Measurements from ENCODE around the gene STARD3.
"Not testable (repeated sequence)": the region's sequence is repeated elsewhere in the genome, so short reads cannot be mapped to it uniquely, and the experiment has no call there.

The STARD3 gene

DNA sequence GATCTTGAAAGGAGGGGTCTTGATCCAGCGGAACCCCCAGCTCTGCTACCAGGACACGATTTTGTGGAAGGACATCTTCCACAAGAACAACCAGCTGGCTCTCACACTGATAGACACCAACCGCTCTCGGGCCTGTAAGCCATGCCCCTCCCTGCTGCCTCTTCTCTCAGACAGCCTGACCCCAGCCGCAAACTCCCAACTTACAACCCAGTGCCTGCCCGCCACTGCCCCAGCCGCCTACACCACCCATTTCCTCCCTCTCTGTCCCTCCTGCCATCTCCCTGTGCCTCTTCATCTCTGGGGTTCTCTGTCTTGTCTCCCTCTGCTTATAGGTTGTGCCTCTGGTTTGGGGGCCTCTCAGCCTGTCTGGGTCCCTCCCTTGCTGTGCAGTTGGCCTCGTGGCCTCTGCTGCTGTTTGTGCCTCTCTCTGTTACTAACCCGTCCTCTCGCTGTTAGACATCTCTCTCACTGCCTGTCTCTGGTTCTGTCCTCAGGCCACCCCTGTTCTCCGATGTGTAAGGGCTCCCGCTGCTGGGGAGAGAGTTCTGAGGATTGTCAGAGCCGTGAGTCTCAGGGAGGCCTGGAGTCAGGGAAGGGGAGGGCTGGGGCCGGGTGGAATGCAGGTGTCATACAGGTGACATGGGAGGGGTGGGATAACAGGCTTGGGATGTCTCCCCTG, 72.5 kb downstream of the STARD3 start:
- peaks cover 2% of the 10 kb centered on the region for H3K27me3 Mint-ChIP-seq
- H3K9me3 Mint-ChIP-seq, result no peaks in the 10 kb centered on the region
- no peak overlapping the region for H3K27ac Mint-ChIP-seq
- ATAC-seq (ENCODE audit: low read depth) (no peak), DNase-seq (ENCODE audit: low spot score in 2 of 2) (no peak)
- H3K4me1 Mint-ChIP-seq, result peaks cover 9% of the 10 kb centered on the region
- no peak overlapping the region for H3K4me3 Mint-ChIP-seq
- no peaks in the 10 kb centered on the region for H3K36me3 Mint-ChIP-seq

DNA sequence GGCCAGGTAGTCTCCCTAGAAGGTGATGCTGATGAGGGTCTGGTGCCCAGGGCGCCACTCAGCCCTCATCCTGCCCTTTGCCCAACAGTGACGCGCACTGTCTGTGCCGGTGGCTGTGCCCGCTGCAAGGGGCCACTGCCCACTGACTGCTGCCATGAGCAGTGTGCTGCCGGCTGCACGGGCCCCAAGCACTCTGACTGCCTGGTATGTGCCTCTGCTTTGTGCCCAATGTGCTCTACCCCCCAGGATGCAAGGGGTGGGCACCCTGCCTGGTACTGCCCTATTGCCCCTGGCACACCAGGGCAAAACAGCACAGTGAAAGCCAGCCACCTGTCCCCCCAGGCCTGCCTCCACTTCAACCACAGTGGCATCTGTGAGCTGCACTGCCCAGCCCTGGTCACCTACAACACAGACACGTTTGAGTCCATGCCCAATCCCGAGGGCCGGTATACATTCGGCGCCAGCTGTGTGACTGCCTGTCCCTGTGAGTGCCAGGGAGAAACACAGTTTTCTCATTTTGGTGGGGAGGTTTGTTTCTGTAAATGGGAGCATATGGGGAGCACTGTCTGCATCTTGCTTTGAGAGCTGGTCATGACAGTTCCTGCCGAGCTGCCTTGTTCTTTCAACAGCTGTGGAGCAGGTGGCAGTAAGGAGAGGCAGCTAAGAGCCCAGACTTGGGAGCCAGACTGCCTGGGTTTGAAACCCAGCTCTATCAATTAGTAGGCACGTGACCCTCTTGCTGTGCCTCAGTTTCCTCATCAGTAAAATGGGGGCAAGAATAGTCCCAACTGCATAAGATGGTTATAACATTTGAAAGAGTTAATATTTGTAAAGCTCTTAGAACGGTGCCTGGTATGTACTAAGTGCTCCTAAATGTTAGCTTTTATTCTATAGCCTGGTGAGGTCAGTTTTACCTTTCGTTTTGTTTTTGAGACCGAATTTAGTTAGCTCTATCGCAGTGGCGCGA, 73.3 kb downstream of the STARD3 start:
- Mint-ChIP-seq H3K27me3 (peaks cover 2% of the 10 kb centered on the region), H3K27ac (no peak overlapping the region), H3K36me3 (peaks cover under 1% of the 10 kb centered on the region), H3K4me1 (peaks cover 9% of the 10 kb centered on the region), H3K4me3 (no peak overlapping the region), H3K9me3 (no peaks in the 10 kb centered on the region)
- no peak for DNase-seq (ENCODE audit: low spot score in 2 of 2)
- no peak for ATAC-seq (ENCODE audit: low read depth)

DNA sequence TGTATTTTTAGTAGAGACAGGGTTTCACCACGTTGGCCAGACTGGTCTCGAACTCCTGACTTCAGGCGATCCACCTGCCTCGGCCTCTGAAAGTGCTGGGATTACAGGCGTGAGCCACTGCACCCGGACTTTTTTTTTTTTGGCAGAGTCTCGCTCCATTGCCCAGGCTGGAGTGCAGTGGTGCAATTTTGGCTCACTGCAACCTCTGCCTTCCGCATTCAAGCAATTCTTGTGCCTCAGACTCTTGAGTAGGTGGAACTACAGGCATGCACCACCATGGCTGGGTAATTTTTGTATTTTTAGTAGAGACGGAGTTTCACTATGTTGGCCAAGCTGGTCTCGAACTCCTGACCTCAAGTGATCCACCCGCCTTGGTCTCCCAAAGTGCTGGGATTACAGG, 74.1 kb downstream of the STARD3 start:
- not testable (repeated sequence) for H3K36me3 Mint-ChIP-seq; DNase-seq (ENCODE audit: low spot score in 2 of 2); H3K27me3 Mint-ChIP-seq; H3K27ac Mint-ChIP-seq; H3K4me1 Mint-ChIP-seq; ATAC-seq (ENCODE audit: low read depth); H3K4me3 Mint-ChIP-seq; H3K9me3 Mint-ChIP-seq

DNA sequence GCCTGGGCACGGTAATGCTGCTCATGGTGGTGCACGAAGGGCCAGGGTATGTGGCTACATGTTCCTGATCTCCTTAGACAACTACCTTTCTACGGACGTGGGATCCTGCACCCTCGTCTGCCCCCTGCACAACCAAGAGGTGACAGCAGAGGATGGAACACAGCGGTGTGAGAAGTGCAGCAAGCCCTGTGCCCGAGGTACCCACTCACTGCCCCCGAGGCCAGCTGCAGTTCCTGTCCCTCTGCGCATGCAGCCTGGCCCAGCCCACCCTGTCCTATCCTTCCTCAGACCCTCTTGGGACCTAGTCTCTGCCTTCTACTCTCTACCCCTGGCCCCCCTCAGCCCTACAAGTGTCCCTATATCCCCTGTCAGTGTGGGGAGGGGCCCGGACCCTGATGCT, 74.9 kb downstream of the STARD3 start:
- Mint-ChIP-seq H3K4me1 (peaks cover 9% of the 10 kb centered on the region), H3K27me3 (peaks cover 2% of the 10 kb centered on the region), H3K36me3 (peaks cover 2% of the 10 kb centered on the region), H3K9me3 (no peaks in the 10 kb centered on the region), H3K4me3 (no peak overlapping the region), H3K27ac (no peak overlapping the region)
- ATAC-seq (ENCODE audit: low read depth) (no peak), DNase-seq (ENCODE audit: low spot score in 2 of 2) (no peak)
